Measurements from ENCODE around the gene CCND1. TPM values are rescaled to one million over a fixed set of nuclear protein-coding genes. Genes with fewer than 3 reads are reported as not detected.

Gene CCND1
- total and polyA plus RNA-seq, 10 of the 15 experiments (the other 5 are each of a cell fraction or from before 2014, with no cell fraction given), result 0.09 to 6.6 (median 0.59) TPM; not detected in 2

GRCh38 chr11:69674886-69675714, 34.1 kb downstream of the CCND1 start, which contains the start of gene LTO1 (continued):
- no peak for TF ChIP-seq CEBPZ (IDR thresholded peaks at IDR 0.05; ENCODE audit: low read depth, low read length)
- 0 out of 2 replicates have a peak, but pooled peaks have one; percentile 36 for TF ChIP-seq NBN (IDR thresholded peaks at IDR 0.05)
- no peak for TF ChIP-seq SREBF1 (IDR thresholded peaks at IDR 0.05; ENCODE audit: low read length)
- peak; percentile 98 for TF ChIP-seq POLR2A (IDR thresholded peaks at IDR 0.05; ENCODE audit: low read depth, low read length)
- TF ChIP-seq NR2C1 (IDR thresholded peaks at IDR 0.05), result no peak
- TF ChIP-seq SMAD1 (IDR thresholded peaks at IDR 0.05; ENCODE audit: low read depth, partially characterized antibody), result no peak
- TF ChIP-seq CBFB (IDR thresholded peaks at IDR 0.05; ENCODE audit: low read depth), result peak; percentile 52; the same call in 1 of the 2 replicates
- peak; percentile 67; the same call in 1 of the 2 replicates for TF ChIP-seq SMARCA5 (IDR thresholded peaks at IDR 0.05)
- TF ChIP-seq MTA2 (IDR thresholded peaks at IDR 0.05; ENCODE audit: low read depth), result no peak
- TF ChIP-seq ATF7 (IDR thresholded peaks at IDR 0.05; ENCODE audit: low read depth), result no peak
- no peak for TF ChIP-seq SMC3 (IDR thresholded peaks at IDR 0.05; ENCODE audit: borderline replicate concordance, low read length)
- no peak for TF ChIP-seq BCLAF1 (IDR thresholded peaks at IDR 0.05)
- peak; percentile 75; the same call in 1 of the 2 replicates for TF ChIP-seq PAX5 (IDR thresholded peaks at IDR 0.05; ENCODE audit: borderline replicate concordance, low read depth, low read length)
- peak; percentile 94 for TF ChIP-seq ELK1 (IDR thresholded peaks at IDR 0.05; ENCODE audit: low read depth, low read length)
- no peak for TF ChIP-seq FOXK2 (IDR thresholded peaks at IDR 0.05)
- no peak for TF ChIP-seq IRF3 (IDR thresholded peaks at IDR 0.05)
- TF ChIP-seq GATAD2B (conservative IDR thresholded peaks at IDR 0.05; ENCODE audit: low read depth), result peak; percentile 89; the same call in 1 of the 2 replicates
- no peak for TF ChIP-seq SUZ12 (IDR thresholded peaks at IDR 0.05; ENCODE audit: unreplicated experiment)
- TF ChIP-seq FOS (IDR thresholded peaks at IDR 0.05; ENCODE audit: borderline replicate concordance, extremely low read depth, insufficient read length), result no peak
- no peak for TF ChIP-seq ZBED1 (IDR thresholded peaks at IDR 0.05; ENCODE audit: borderline replicate concordance)
- TF ChIP-seq SIX5 (IDR thresholded peaks at IDR 0.05; ENCODE audit: low read depth, low read length, severe bottlenecking), result peak; percentile 62
- TF ChIP-seq TCF3 (IDR thresholded peaks at IDR 0.05; ENCODE audit: borderline replicate concordance, insufficient read depth, low read depth, low read length), result 0 out of 2 replicates have a peak, but pooled peaks have one; percentile 10
